ENCODE results near the gene ZNF334. TPM values are rescaled to one million over a fixed set of nuclear protein-coding genes. Genes with fewer than 3 reads are reported as not detected.

Gene ZNF334
- polyA plus RNA-seq, 10 donors, result 6.2 to 18.9 (median 11.2) TPM

GRCh38 chr20:46546298-46546697 is 32.9 kb upstream of the ZNF334 start:
- no peak for DNase-seq

- DNase-seq, result no peak
Observed at GRCh38 chr20:46545827-46546138, 32.4 kb upstream of the ZNF334 start.

GRCh38 chr20:46545077-46545826 is 31.9 kb upstream of the ZNF334 start:
- no peak for DNase-seq

GRCh38 chr20:46544576-46544975 is 31.2 kb upstream of the ZNF334 start:
- no peak for DNase-seq

GRCh38 chr20:46543959-46544358 is 30.6 kb upstream of the ZNF334 start:
- no peak for DNase-seq

- no peak for DNase-seq
Observed at GRCh38 chr20:46543033-46543432, 29.7 kb upstream of the ZNF334 start.

GRCh38 chr20:46541229-46541935 is 28.0 kb upstream of the ZNF334 start:
- DNase-seq, result no peak

GRCh38 chr20:46539113-46539512 is 25.8 kb upstream of the ZNF334 start:
- no peak for DNase-seq

- no peak for DNase-seq
Observed at GRCh38 chr20:46530640-46531039, 17.3 kb upstream of the ZNF334 start.

- peak in 1 of 3 donors; percentile 29 for DNase-seq
Observed at GRCh38 chr20:46523696-46524328, 10.5 kb upstream of the ZNF334 start.

GRCh38 chr20:46523108-46523507 is 9.7 kb upstream of the ZNF334 start:
- DNase-seq, result no peak

GRCh38 chr20:46520976-46521579 is 7.7 kb upstream of the ZNF334 start:
- peak in 2 of 3 donors; percentile 6 to 22 for DNase-seq

- DNase-seq, result no peak
Observed at GRCh38 chr20:46520540-46520939, 7.2 kb upstream of the ZNF334 start.

GRCh38 chr20:46519471-46520068 is 6.2 kb upstream of the ZNF334 start:
- DNase-seq, result no peak

- DNase-seq, result no peak
Observed at GRCh38 chr20:46509523-46509922, 3.8 kb downstream of the ZNF334 start.

GRCh38 chr20:46507760-46508407 is 5.5 kb downstream of the ZNF334 start:
- no peak for DNase-seq

- DNase-seq, result peak in 1 of 3 donors; percentile 13
Observed at GRCh38 chr20:46505506-46505905, 7.9 kb downstream of the ZNF334 start.

GRCh38 chr20:46501961-46502360 is 11.4 kb downstream of the ZNF334 start:
- no peak for DNase-seq

GRCh38 chr20:46501337-46501942 is 11.9 kb downstream of the ZNF334 start:
- no peak for DNase-seq

GRCh38 chr20:46494077-46494476 is 19.3 kb downstream of the ZNF334 start:
- no peak for DNase-seq

- DNase-seq, result no peak
Observed at GRCh38 chr20:46491354-46491753, 22.0 kb downstream of the ZNF334 start.

All from muscle of back (tissue), 11 donors.